ENCODE measurements around the gene NAA30. TPM values are rescaled to one million over a fixed set of nuclear protein-coding genes. Genes with fewer than 3 reads are reported as not detected.

NAA30 gene
- total RNA-seq, 1 donor from 2014 or later, result 21.4 TPM

GRCh38 chr14:57461777-57462320 is 71.5 kb downstream of the NAA30 start:
- H3K36me3 ChIP-seq (ENCODE audit: control insufficient read depth, insufficient read depth, low read length), result no peaks in the 10 kb centered on the region
- H3K27me3 ChIP-seq (ENCODE audit: control insufficient read depth, insufficient read depth, low read length), result no peaks in the 10 kb centered on the region
- H3K4me3 ChIP-seq (ENCODE audit: low read depth, low read length), result no peak overlapping the region
- DNase-seq (ENCODE audit: low read depth), result no peak
- TF ChIP-seq, protein P1, sequence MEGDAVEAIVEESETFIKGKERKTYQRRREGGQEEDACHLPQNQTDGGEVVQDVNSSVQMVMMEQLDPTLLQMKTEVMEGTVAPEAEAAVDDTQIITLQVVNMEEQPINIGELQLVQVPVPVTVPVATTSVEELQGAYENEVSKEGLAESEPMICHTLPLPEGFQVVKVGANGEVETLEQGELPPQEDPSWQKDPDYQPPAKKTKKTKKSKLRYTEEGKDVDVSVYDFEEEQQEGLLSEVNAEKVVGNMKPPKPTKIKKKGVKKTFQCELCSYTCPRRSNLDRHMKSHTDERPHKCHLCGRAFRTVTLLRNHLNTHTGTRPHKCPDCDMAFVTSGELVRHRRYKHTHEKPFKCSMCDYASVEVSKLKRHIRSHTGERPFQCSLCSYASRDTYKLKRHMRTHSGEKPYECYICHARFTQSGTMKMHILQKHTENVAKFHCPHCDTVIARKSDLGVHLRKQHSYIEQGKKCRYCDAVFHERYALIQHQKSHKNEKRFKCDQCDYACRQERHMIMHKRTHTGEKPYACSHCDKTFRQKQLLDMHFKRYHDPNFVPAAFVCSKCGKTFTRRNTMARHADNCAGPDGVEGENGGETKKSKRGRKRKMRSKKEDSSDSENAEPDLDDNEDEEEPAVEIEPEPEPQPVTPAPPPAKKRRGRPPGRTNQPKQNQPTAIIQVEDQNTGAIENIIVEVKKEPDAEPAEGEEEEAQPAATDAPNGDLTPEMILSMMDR (IDR thresholded peaks at IDR 0.05; ENCODE audit: insufficient read depth, low read length, poor library complexity, severe bottlenecking), result no peak

- TF ChIP-seq, protein P1 (IDR thresholded peaks at IDR 0.05; ENCODE audit: insufficient read depth, low read length, poor library complexity, severe bottlenecking), result no peak
- no peak for DNase-seq (ENCODE audit: low read depth)
Observed at GRCh38 chr14:57462551-57462950, 72.2 kb downstream of the NAA30 start.

DNA sequence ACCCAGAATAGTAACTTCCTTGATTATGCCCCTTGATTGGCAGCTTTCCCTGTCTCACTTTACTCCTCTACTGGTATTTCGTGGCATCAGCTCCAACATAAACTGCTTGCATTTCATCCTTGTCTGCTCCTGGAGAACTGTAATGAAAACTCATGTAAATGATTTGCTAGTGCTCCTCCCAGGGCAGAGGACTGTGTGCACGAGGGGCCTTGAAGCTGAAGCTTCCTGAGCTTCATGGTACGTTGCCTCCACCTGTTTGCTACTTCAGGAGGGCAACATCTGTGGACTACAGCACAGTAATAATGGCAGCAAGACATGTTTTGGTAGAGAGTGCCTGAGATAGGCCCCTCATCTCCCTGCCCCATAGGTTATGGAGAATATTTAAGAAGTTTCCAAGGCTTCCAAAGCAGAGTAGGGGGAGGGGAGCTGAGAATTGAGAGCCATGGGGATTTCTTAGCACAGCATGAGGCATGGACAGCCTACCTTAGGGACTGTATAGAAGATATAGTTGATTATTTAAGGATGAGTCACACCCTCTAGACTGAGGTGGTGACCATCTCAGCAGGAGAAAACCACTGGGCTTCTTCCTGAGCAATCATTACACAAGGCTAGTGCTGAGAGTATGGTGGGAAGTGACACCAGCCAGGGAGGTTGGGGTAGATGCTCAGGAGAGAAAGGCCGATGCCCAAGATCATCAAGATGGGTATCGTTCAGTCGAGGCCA is 73.8 kb downstream of the NAA30 start:
- Histone ChIP-seq H3K27me3 (ENCODE audit: control insufficient read depth, insufficient read depth, low read length) (no peaks in the 10 kb centered on the region), H3K36me3 (ENCODE audit: control insufficient read depth, insufficient read depth, low read length) (no peaks in the 10 kb centered on the region), H3K4me3 (ENCODE audit: low read depth, low read length) (no peak overlapping the region)
- no peak for DNase-seq (ENCODE audit: low read depth)
- TF ChIP-seq, protein P1 (IDR thresholded peaks at IDR 0.05; ENCODE audit: insufficient read depth, low read length, poor library complexity, severe bottlenecking), result no peak

More at GRCh38 chr14:57462551-57462950, 72.2 kb downstream of the NAA30 start:
- H3K4me3 ChIP-seq (ENCODE audit: low read depth, low read length), result no peak overlapping the region
- H3K36me3 ChIP-seq (ENCODE audit: control insufficient read depth, insufficient read depth, low read length), result no peaks in the 10 kb centered on the region
- H3K27me3 ChIP-seq (ENCODE audit: control insufficient read depth, insufficient read depth, low read length), result no peaks in the 10 kb centered on the region

Other genes starting within 250 kb of the NAA30 start
- 52.2 and 60.8 TPM in 2 replicates for gene EXOC5, start 121.7 kb upstream of the NAA30 start, total RNA-seq
- 22.6 and 29.4 TPM in 2 replicates for gene AP5M1, start 121.6 kb upstream of the NAA30 start, total RNA-seq
- gene CCDC198, start 103.3 kb downstream of the NAA30 start, total RNA-seq, result 14.7 and 19.4 TPM in 2 replicates